Natural killer cell (primary cell): ENCODE data around the gene KRTAP10-2. TPM values are rescaled to one million over a fixed set of nuclear protein-coding genes. Genes with fewer than 3 reads are reported as not detected.

ENCODE experiments used
- ATAC-seq, 3 donors: fragments of 150-1000 bp in 2 of 3; fragments of 200-7000 bp in 1 of 3; cut with Tn5 transposase; 1 replicate in 1 of 3; 2 replicates in 2 of 3; pipeline ENCODE4 v1.10.0; 2021; ENCODE audit warnings: mild to moderate bottlenecking in 2 of 3, moderate library complexity in 2 of 3
- DNase-seq, 2 donors: peaks; one replicate each; pipeline versions ENCODE4 v3.0.0 to v3.0.0-alpha.2; 2013 to 2021; ENCODE audit warnings: mixed read lengths in 1 of 2
- H3K27ac ChIP-seq: one replicate; pipeline ENCODE4 v1.5.1; 2013; ENCODE audit warnings: mild to moderate bottlenecking, low read length
- H3K27me3 ChIP-seq: one replicate; pipeline ENCODE4 v1.6.1; 2013; ENCODE audit warnings: low read length; ENCODE audit not compliant: control insufficient read depth, insufficient read depth
- H3K36me3 ChIP-seq: one replicate; pipeline ENCODE4 v1.6.1; 2013; ENCODE audit warnings: low read length; ENCODE audit not compliant: control insufficient read depth, insufficient read depth
- H3K4me1 ChIP-seq: one replicate; pipeline ENCODE4 v1.6.1; 2013; ENCODE audit warnings: low read length; ENCODE audit not compliant: control insufficient read depth, insufficient read depth
- H3K4me3 ChIP-seq: one replicate; pipeline ENCODE4 v1.5.1; 2013; ENCODE audit warnings: low read length
- H3K9me3 ChIP-seq: one replicate; pipeline ENCODE4 v1.6.1; 2013; ENCODE audit warnings: low read length; ENCODE audit not compliant: control insufficient read depth, insufficient read depth
- H3K27ac Mint-ChIP-seq, 2 donors: one replicate each; pipeline ENCODE4 v1.8.0; 2022; ENCODE audit warnings: mild to moderate bottlenecking in 2 of 2, mixed read lengths in 2 of 2, moderate library complexity in 1 of 2
- H3K27me3 Mint-ChIP-seq, 2 donors: one replicate each; pipeline ENCODE4 v1.8.0; 2022; ENCODE audit warnings: low read depth in 2 of 2, mixed read lengths in 2 of 2
- H3K36me3 Mint-ChIP-seq: one replicate; pipeline ENCODE4 v1.8.0; 2022; ENCODE audit warnings: mixed read lengths
- H3K4me1 Mint-ChIP-seq, 2 donors: one replicate each; pipeline ENCODE4 v1.8.0; 2022; ENCODE audit warnings: mixed read lengths in 2 of 2
- H3K4me3 Mint-ChIP-seq: one replicate; pipeline ENCODE4 v1.8.0; 2022; ENCODE audit warnings: mild to moderate bottlenecking, moderate library complexity, mixed read lengths
- H3K9me3 Mint-ChIP-seq, 2 donors: one replicate each; pipeline ENCODE4 v1.8.0; 2022; ENCODE audit warnings: mixed read lengths in 2 of 2
- CTCF ChIP-seq: fragments of 200-600 bp; IDR thresholded peaks from one replicate; pipeline ENCODE4 v1.8.0; 2022; ENCODE audit warnings: antibody characterized with exemption
- WGBS: methylation state at CpG from one replicate; pipeline ENCODE4 v1.1.7; 2013; ENCODE audit warnings: missing lambda C conversion rate; ENCODE audit not compliant: insufficient coverage; 5-methylcytosine and 5-hydroxymethylcytosine counted together
- intact Hi-C: fragments of 100-400 bp; cut with micrococcal nuclease; formaldehyde crosslinking; loops from one replicate; pipeline ENCODE4 v1.14.2; 2022
- total RNA-seq, 4 donors: library from RNA; stranded (reverse); fragments of 120-200 nt in 1 of 4; gene quantifications; one replicate each; pipeline versions ENCODE4 v1.2.3 to v1.2.4, GENCODE V29; 2013 to 2022

Gene KRTAP10-2
- total RNA-seq, 3 donors from 2014 or later (not counting 1 experiment from before 2014, with no cell fraction given): not detected

- no peak for TF ChIP-seq CTCF
- no peak overlapping the region for H3K4me3 ChIP-seq
- no peaks in the 10 kb centered on the region for H3K9me3 ChIP-seq
- H3K4me3 Mint-ChIP-seq: no peak overlapping the region
- H3K27ac Mint-ChIP-seq: no peak overlapping the region
- intact Hi-C loops: no loop called here
- no peaks in the 10 kb centered on the region for H3K27me3 ChIP-seq
- peaks cover 5% of the 10 kb centered on the region for H3K4me1 ChIP-seq
- DNase-seq (no peak), ATAC-seq (no peak)
- no peaks in the 10 kb centered on the region for H3K36me3 Mint-ChIP-seq
- H3K27me3 Mint-ChIP-seq: peaks cover 3 to 6% of the 10 kb centered on the region in 2 donors
- no peaks in the 10 kb centered on the region for H3K36me3 ChIP-seq
- no peaks in the 10 kb centered on the region for H3K9me3 Mint-ChIP-seq
- H3K4me1 Mint-ChIP-seq: peaks cover 5 to 11% of the 10 kb centered on the region in 2 donors
- H3K27ac ChIP-seq: no peak overlapping the region
- WGBS: 87% methylated on average over 32 of the region's 32 CpGs
Observed at GRCh38 chr21:44515359-44516165, 35.7 kb downstream of the KRTAP10-2 start.

- peaks cover 5 to 11% of the 10 kb centered on the region in 2 donors for H3K4me1 Mint-ChIP-seq
- DNase-seq (no peak), ATAC-seq (no peak)
- no peak overlapping the region for H3K27ac Mint-ChIP-seq
- Histone ChIP-seq H3K36me3 (no peaks in the 10 kb centered on the region), H3K27me3 (no peaks in the 10 kb centered on the region), H3K9me3 (no peaks in the 10 kb centered on the region), H3K27ac (no peak overlapping the region), H3K4me3 (no peak overlapping the region), H3K4me1 (peaks cover 12% of the 10 kb centered on the region)
- no peak overlapping the region for H3K4me3 Mint-ChIP-seq
- no peaks in the 10 kb centered on the region for H3K9me3 Mint-ChIP-seq
- no peaks in the 10 kb centered on the region for H3K36me3 Mint-ChIP-seq
- intact Hi-C loops: loop anchor here (5.0 kb wide), 1 partner anchor 417 kb away; no protein-coding TSS in a partner anchor
- H3K27me3 Mint-ChIP-seq: peaks cover 3 to 6% of the 10 kb centered on the region in 2 donors
- no peak for TF ChIP-seq CTCF
- 87% methylated on average over 10 of the region's 11 CpGs for WGBS
Observed at GRCh38 chr21:44514746-44515358, 36.5 kb downstream of the KRTAP10-2 start.

GRCh38 chr21:44514218-44514520 is 37.1 kb downstream of the KRTAP10-2 start:
- intact Hi-C loops: loop anchor here (5.0 kb wide), 1 partner anchor 418 kb away; no protein-coding TSS in a partner anchor
- no peaks in the 10 kb centered on the region for H3K36me3 ChIP-seq
- no peak overlapping the region for H3K4me3 ChIP-seq
- Mint-ChIP-seq H3K27me3 (peaks cover 6% of the 10 kb centered on the region in 2 donors), H3K4me3 (no peak overlapping the region), H3K36me3 (no peaks in the 10 kb centered on the region), H3K27ac (no peak overlapping the region), H3K9me3 (no peaks in the 10 kb centered on the region), H3K4me1 (peaks cover 5 to 11% of the 10 kb centered on the region in 2 donors)
- no peak overlapping the region for H3K27ac ChIP-seq
- TF ChIP-seq CTCF: no peak
- WGBS: 90% methylated on average over 7 of the region's 7 CpGs
- DNase-seq (no peak), ATAC-seq (no peak)
- no peaks in the 10 kb centered on the region for H3K27me3 ChIP-seq
- H3K9me3 ChIP-seq: no peaks in the 10 kb centered on the region
- H3K4me1 ChIP-seq: peaks cover 14% of the 10 kb centered on the region
